Measurements from ENCODE around the gene GALNT2.

DNA sequence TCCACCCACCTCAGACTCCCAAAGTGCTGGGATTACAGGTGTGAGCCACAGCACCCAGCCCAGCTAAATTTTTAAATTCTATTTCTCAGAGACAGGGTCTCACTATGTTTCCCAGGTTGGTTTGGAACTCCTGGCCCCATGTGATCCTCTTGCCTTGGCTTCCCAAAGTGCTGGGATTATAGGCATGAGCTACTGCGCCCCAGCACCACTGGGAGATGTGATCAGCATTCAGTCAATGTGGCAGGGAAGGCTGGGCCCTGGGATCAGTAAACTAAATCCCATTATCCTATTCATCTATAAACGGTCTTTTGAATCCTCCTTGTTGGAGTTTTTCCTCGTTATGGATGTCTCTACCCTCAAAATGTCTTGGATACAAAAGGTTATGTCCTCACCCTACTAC lies 245.6 kb downstream of the GALNT2 start:
- TF ChIP-seq ZBTB40 (IDR thresholded peaks at IDR 0.05; ENCODE audit: borderline replicate concordance), result no peak
- no peak for TF ChIP-seq CHD4 (IDR thresholded peaks at IDR 0.05)
- TF ChIP-seq, protein P1, sequence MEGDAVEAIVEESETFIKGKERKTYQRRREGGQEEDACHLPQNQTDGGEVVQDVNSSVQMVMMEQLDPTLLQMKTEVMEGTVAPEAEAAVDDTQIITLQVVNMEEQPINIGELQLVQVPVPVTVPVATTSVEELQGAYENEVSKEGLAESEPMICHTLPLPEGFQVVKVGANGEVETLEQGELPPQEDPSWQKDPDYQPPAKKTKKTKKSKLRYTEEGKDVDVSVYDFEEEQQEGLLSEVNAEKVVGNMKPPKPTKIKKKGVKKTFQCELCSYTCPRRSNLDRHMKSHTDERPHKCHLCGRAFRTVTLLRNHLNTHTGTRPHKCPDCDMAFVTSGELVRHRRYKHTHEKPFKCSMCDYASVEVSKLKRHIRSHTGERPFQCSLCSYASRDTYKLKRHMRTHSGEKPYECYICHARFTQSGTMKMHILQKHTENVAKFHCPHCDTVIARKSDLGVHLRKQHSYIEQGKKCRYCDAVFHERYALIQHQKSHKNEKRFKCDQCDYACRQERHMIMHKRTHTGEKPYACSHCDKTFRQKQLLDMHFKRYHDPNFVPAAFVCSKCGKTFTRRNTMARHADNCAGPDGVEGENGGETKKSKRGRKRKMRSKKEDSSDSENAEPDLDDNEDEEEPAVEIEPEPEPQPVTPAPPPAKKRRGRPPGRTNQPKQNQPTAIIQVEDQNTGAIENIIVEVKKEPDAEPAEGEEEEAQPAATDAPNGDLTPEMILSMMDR (IDR thresholded peaks at IDR 0.05 in 2 of 3, conservative IDR thresholded peaks at IDR 0.05 in 1 of 3; ENCODE audit: control insufficient read depth in 2 of 3, extremely low read depth in 1 of 3, insufficient read depth in 1 of 3, low read depth in 3 of 3, low read length in 3 of 3), result no peak
- TF ChIP-seq POLR2A (IDR thresholded peaks at IDR 0.05; ENCODE audit: low read depth, low read length), result no peak
- TF ChIP-seq ETV6 (conservative IDR thresholded peaks at IDR 0.05 in 1 of 2, IDR thresholded peaks at IDR 0.05 in 1 of 2; ENCODE audit: borderline replicate concordance in 1 of 2, low read depth in 1 of 2), result no peak
- no peak for TF ChIP-seq MXI1 (IDR thresholded peaks at IDR 0.05; ENCODE audit: low read depth, low read length)
- TF ChIP-seq CREB1 (IDR thresholded peaks at IDR 0.05; ENCODE audit: low read depth), result no peak
- TF ChIP-seq HDAC6 (IDR thresholded peaks at IDR 0.05; ENCODE audit: unreplicated experiment), result no peak
- TF ChIP-seq NBN (IDR thresholded peaks at IDR 0.05), result no peak
